Measurements from ENCODE around the gene CAMKMT.

DNA sequence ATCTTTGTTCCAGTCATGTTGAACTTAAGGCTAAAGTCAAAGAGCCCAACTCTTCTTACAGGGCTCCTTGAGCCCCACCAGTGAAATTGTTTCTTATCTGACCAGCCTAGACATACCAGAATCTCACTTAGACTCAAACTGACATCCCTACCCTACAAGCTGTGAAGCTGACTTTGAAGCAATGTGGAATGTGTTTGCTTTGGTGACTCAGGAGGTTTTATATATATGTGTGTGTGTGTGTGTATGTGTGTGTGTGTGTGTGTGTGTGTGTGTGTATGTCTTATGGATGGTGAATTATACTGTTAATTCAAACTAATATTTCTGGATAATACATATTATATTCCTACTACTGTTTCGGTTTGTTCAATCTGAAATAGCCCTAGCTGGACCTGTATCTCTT, 67.3 kb downstream of the CAMKMT start:
- TF ChIP-seq, protein P1, sequence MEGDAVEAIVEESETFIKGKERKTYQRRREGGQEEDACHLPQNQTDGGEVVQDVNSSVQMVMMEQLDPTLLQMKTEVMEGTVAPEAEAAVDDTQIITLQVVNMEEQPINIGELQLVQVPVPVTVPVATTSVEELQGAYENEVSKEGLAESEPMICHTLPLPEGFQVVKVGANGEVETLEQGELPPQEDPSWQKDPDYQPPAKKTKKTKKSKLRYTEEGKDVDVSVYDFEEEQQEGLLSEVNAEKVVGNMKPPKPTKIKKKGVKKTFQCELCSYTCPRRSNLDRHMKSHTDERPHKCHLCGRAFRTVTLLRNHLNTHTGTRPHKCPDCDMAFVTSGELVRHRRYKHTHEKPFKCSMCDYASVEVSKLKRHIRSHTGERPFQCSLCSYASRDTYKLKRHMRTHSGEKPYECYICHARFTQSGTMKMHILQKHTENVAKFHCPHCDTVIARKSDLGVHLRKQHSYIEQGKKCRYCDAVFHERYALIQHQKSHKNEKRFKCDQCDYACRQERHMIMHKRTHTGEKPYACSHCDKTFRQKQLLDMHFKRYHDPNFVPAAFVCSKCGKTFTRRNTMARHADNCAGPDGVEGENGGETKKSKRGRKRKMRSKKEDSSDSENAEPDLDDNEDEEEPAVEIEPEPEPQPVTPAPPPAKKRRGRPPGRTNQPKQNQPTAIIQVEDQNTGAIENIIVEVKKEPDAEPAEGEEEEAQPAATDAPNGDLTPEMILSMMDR (conservative IDR thresholded peaks at IDR 0.05; ENCODE audit: low read depth, low read length): no peak
- no peak for TF ChIP-seq EZH2 (IDR thresholded peaks at IDR 0.05; ENCODE audit: borderline replicate concordance, low read depth, low read length, poor library complexity, severe bottlenecking)
